Brain microvascular endothelial cell (primary cell): ENCODE results near the gene EHBP1.

Source experiments
- DNase-seq: peaks from one replicate; pipeline ENCODE4 v3.0.0-alpha.2; 2020
- H3K27ac ChIP-seq: fragments of 250-450 bp; sonication (Bioruptor Pico); 2 replicates; pipeline ENCODE4 v1.5.1; 2020; ENCODE audit warnings: mild to moderate bottlenecking, moderate library complexity
- H3K27me3 ChIP-seq: fragments of 250-450 bp; sonication (Bioruptor Pico); replicated peaks from 2 replicates; pipeline ENCODE4 v1.5.1; 2020; ENCODE audit warnings: mild to moderate bottlenecking
- H3K36me3 ChIP-seq: fragments of 250-450 bp; sonication (Bioruptor Pico); replicated peaks from 2 replicates; pipeline ENCODE4 v1.5.1; 2020; ENCODE audit warnings: mild to moderate bottlenecking
- H3K4me3 ChIP-seq: 2 replicates; pipeline ENCODE4 v1.5.1; 2011; ENCODE audit warnings: low read depth, mild to moderate bottlenecking, control low read depth, low read length, moderate library complexity
- in situ Hi-C: cut with HindIII; loops from 2 replicates; pipeline ENCODE4 v1.10.0; 2017; ENCODE audit warnings: low sequenced_read_pairs, low pct_ligation_motif_present
- TF ChIP-seq, protein P1 (sequence below): IDR thresholded peaks from 2 replicates; pipeline ENCODE4 v1.5.1; 2011; ENCODE audit warnings: low read depth, mild to moderate bottlenecking, moderate library complexity, low read length, control low read depth, inconsistent platforms; ENCODE audit errors: missing control alignments

The EHBP1 gene

DNA sequence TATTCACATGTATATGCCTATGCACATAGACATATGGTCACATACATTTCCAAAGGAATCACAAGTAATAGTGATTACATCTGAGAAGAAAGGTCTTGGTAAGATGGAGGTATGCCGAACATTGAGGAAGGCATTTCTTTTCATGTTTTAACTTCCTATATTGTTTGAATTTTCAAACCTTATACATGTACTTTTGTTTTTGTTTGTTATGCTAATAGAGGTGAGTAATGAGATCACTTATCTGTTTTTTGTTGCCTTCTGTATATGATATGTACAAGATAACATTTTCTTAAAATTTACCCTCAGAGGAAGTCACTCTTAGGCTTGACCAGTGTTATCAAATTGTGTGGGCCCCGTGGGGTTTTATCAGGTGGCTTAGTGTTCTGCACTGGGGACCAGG, 178.6 kb downstream of the EHBP1 start:
- TF ChIP-seq, protein P1, sequence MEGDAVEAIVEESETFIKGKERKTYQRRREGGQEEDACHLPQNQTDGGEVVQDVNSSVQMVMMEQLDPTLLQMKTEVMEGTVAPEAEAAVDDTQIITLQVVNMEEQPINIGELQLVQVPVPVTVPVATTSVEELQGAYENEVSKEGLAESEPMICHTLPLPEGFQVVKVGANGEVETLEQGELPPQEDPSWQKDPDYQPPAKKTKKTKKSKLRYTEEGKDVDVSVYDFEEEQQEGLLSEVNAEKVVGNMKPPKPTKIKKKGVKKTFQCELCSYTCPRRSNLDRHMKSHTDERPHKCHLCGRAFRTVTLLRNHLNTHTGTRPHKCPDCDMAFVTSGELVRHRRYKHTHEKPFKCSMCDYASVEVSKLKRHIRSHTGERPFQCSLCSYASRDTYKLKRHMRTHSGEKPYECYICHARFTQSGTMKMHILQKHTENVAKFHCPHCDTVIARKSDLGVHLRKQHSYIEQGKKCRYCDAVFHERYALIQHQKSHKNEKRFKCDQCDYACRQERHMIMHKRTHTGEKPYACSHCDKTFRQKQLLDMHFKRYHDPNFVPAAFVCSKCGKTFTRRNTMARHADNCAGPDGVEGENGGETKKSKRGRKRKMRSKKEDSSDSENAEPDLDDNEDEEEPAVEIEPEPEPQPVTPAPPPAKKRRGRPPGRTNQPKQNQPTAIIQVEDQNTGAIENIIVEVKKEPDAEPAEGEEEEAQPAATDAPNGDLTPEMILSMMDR, result no peak
- in situ Hi-C loops, result no loop called here
- no peak overlapping the region for H3K27ac ChIP-seq
- H3K27me3 ChIP-seq, result no peaks in the 10 kb centered on the region
- no peak overlapping the region for H3K4me3 ChIP-seq
- no peaks in the 10 kb centered on the region for H3K36me3 ChIP-seq
- DNase-seq, result no peak

DNA sequence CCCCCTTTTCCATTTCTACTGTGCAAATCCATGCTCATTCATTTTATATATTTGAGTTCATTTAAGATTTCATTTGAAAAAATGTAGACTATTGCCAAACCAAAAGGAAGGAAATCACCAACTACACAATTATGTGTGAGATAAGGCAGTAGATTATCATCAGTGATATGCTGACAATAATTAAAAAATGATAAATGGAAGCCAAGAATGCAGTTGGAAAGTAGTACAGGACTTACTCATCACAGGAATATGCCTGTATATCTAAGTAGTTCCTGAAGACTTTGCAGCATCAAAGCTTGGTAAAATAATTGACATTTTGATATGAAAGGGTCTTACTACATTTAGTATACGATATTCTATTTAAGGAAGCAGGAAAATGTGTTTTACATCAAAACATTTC, 179.0 kb downstream of the EHBP1 start:
- in situ Hi-C loops, result no loop called here
- no peaks in the 10 kb centered on the region for H3K27me3 ChIP-seq
- no peaks in the 10 kb centered on the region for H3K36me3 ChIP-seq
- TF ChIP-seq, protein P1, result no peak
- H3K27ac ChIP-seq, result no peak overlapping the region
- no peak for DNase-seq
- no peak overlapping the region for H3K4me3 ChIP-seq

- in situ Hi-C loops, result no loop called here
- H3K27ac ChIP-seq, result no peak overlapping the region
- H3K27me3 ChIP-seq, result no peaks in the 10 kb centered on the region
- DNase-seq, result no peak
- TF ChIP-seq, protein P1, result no peak
- H3K36me3 ChIP-seq, result no peaks in the 10 kb centered on the region
- H3K4me3 ChIP-seq, result no peak overlapping the region
These were observed 189.6 kb downstream of the EHBP1 start for GRCh38 chr2:62894966-62895631.

GRCh38 chr2:62895632-62896009, 190.1 kb downstream of the EHBP1 start:
- H3K4me3 ChIP-seq, result no peak overlapping the region
- in situ Hi-C loops, result no loop called here
- no peaks in the 10 kb centered on the region for H3K36me3 ChIP-seq
- no peaks in the 10 kb centered on the region for H3K27me3 ChIP-seq
- H3K27ac ChIP-seq, result no peak overlapping the region
- no peak for DNase-seq
- TF ChIP-seq, protein P1, result no peak

DNA sequence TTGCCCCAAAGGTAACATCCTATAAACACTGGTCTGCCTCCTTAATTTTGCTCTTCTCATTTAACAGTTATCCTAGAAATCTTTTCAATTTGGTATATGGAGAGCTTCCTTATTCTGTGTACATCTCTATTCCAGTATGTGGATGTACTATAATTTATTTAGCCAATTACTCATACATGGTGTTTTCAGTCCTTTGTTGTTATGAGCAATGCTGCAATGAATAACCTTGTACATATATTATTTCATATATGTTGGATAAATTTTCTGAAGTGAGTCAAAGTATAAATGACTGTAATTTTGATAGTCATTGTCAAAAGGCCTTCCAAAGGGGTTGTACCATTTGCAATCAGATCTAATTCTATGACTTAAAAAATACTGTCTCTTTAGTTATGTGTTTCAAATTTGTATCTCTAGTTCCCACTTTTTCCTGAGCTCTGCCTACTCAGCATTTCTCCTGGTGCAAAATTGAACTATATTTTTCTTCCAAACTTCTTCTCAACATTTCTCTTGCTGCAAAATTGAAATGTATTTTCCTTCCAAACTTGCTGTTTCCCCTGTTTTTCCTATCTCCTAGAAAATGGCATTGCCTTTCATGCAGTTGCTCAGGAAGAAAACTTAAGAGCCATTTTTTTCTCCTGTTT, 191.8 kb downstream of the EHBP1 start:
- Histone ChIP-seq H3K27me3 (no peaks in the 10 kb centered on the region), H3K27ac (no peak overlapping the region), H3K36me3 (no peaks in the 10 kb centered on the region), H3K4me3 (no peak overlapping the region)
- DNase-seq, result no peak
- TF ChIP-seq, protein P1, result no peak
- in situ Hi-C loops, result no loop called here
